ENCODE results near the gene RALY.

- TF ChIP-seq SNAI2 (CRISPR knock-in tag; IDR thresholded peaks at IDR 0.05) (no peak), ARNTL (CRISPR knock-in tag; IDR thresholded peaks at IDR 0.05; ENCODE audit: borderline replicate concordance, low read depth) (no peak), RARB (CRISPR knock-in tag; IDR thresholded peaks at IDR 0.05) (no peak), TSHZ2 (CRISPR knock-in tag; IDR thresholded peaks at IDR 0.05) (no peak), OSR1 (CRISPR knock-in tag; IDR thresholded peaks at IDR 0.05) (no peak), ESRRG (CRISPR knock-in tag; IDR thresholded peaks at IDR 0.05) (no peak), ZNF565 (CRISPR knock-in tag; conservative IDR thresholded peaks at IDR 0.05; ENCODE audit: low read depth) (no peak), ZNF8 (CRISPR knock-in tag; IDR thresholded peaks at IDR 0.05) (no peak)
Measured at GRCh38 chr20:34083137-34083536, 89.4 kb downstream of the RALY start.
